Panc1 (cell line): ENCODE data around the gene B3GALT2. TPM values are rescaled to one million over a fixed set of nuclear protein-coding genes. Genes with fewer than 3 reads are reported as not detected.

ENCODE experiments used
- ATAC-seq: fragments of 200-7000 bp; cut with Tn5 transposase; 2 replicates; pipeline ENCODE4 v1.9.1; 2020; ENCODE audit warnings: mild to moderate bottlenecking, moderate library complexity
- BruUV-seq: library from RNA; stranded (reverse); fragments of 400-500 nt; replicated peaks from 2 replicates; lab custom pipeline; 2021; lab: Mats Ljungman, UMichigan
- CTCF ChIA-PET: fragments of 300-600 bp; sonication (Branson Sonifier 250); formaldehyde crosslinking; loops from one replicate; lab custom pipeline; 2022; ENCODE audit warnings: antibody characterized with exemption; lab: Charles Lee
- POLR2A ChIA-PET: fragments of 300-600 bp; sonication (Branson Sonifier 250); formaldehyde crosslinking; loops from one replicate; lab custom pipeline; 2022; ENCODE audit warnings: antibody characterized with exemption; lab: Charles Lee
- DNase-seq: peaks from one replicate; pipeline ENCODE4 v3.0.0-alpha.2; 2010; ENCODE audit warnings: low read depth, low spot score
- H3K27ac ChIP-seq: 2 replicates; pipeline ENCODE4 v1.5.1; 2011; ENCODE audit warnings: mild to moderate bottlenecking, low read length, inconsistent platforms
- H3K27me3 ChIP-seq: fragments of 200-500 bp; sonication (Bioruptor generic); 2 replicates; pipeline ENCODE4 v1.6.0; 2014; ENCODE audit warnings: low read length, inconsistent platforms; ENCODE audit not compliant: control insufficient read depth, insufficient read depth
- H3K36me3 ChIP-seq: fragments of 200-500 bp; sonication (Bioruptor generic); 2 replicates; pipeline ENCODE4 v1.5.1; 2014; ENCODE audit warnings: inconsistent platforms, mild to moderate bottlenecking, low read length, moderate library complexity; ENCODE audit not compliant: control insufficient read depth, insufficient read depth
- H3K4me1 ChIP-seq: 2 replicates; pipeline ENCODE4 v1.5.1; 2011; ENCODE audit warnings: inconsistent platforms, mild to moderate bottlenecking, low read length, moderate library complexity; ENCODE audit not compliant: control insufficient read depth, insufficient read depth
- H3K4me3 ChIP-seq, 2 experiments: 2 replicates each; pipeline ENCODE4 v1.5.1; 2011 to 2012; ENCODE audit warnings: low read depth in 2 of 2, low read length in 2 of 2, mild to moderate bottlenecking in 2 of 2, inconsistent platforms in 1 of 2, moderate library complexity in 1 of 2
- H3K9me3 ChIP-seq: fragments of 200-500 bp; sonication (Bioruptor generic); 2 replicates; pipeline ENCODE4 v1.5.1; 2014; ENCODE audit warnings: low read depth, mild to moderate bottlenecking, inconsistent platforms, low read length, moderate library complexity; ENCODE audit not compliant: control insufficient read depth, insufficient read depth
- CTCF ChIP-seq: fragments of 450-650 bp; IDR thresholded peaks from 2 replicates; pipeline ENCODE4 v1.5.1; 2017; ENCODE audit warnings: mild to moderate bottlenecking
- POLR2AphosphoS5 ChIP-seq: IDR thresholded peaks from 2 replicates; pipeline ENCODE4 v1.6.1; 2012; ENCODE audit warnings: mild to moderate bottlenecking, low read depth, low read length, moderate library complexity
- REST ChIP-seq, 2 experiments: IDR thresholded peaks; 2 replicates each; pipeline ENCODE4 v1.6.1; 2011 to 2012; ENCODE audit warnings: low read depth in 2 of 2, control low read depth in 1 of 2, low read length in 1 of 2, mild to moderate bottlenecking in 1 of 2, moderate library complexity in 1 of 2; ENCODE audit not compliant: insufficient read depth in 1 of 2
- SIN3A ChIP-seq: IDR thresholded peaks from 2 replicates; pipeline ENCODE4 v1.6.1; 2012; ENCODE audit warnings: low read depth, mild to moderate bottlenecking, low read length, moderate library complexity, borderline replicate concordance; ENCODE audit not compliant: insufficient read depth
- TCF7L2 ChIP-seq: IDR thresholded peaks from 2 replicates; pipeline ENCODE4 v1.6.1; 2011; ENCODE audit warnings: mild to moderate bottlenecking, low read depth, low read length, inconsistent platforms
- in situ Hi-C: cut with HindIII; loops from 2 replicates; pipeline ENCODE4 v1.10.0; 2016; ENCODE audit warnings: low sequenced_read_pairs, low pct_unique_long_range_greater_than_20kb
- intact Hi-C: fragments of 100-400 bp; cut with micrococcal nuclease; formaldehyde crosslinking; loops from one replicate; pipeline ENCODE4 v1.10.0; 2022; ENCODE audit not compliant: unreplicated experiment
- total RNA-seq: library from RNA; stranded (reverse); gene quantifications from one replicate; pipeline ENCODE4 v1.2.1, GENCODE V29; 2021; ENCODE audit not compliant: unreplicated experiment

Gene B3GALT2
- total RNA-seq, 1 experiment from 2014 or later: 0.08 TPM

GRCh38 chr1:193187114-193187513, 701 bp upstream of the B3GALT2 start:
- peaks cover 20% of the 10 kb centered on the region for H3K4me1 ChIP-seq
- TF ChIP-seq POLR2AphosphoS5: no peak
- no peak for TF ChIP-seq CTCF
- TF ChIP-seq REST (IDR thresholded peaks at IDR 0.05; ENCODE audit: insufficient read depth in 1 of 2, low read depth in 2 of 2, low read length in 1 of 2): no peak
- TF ChIP-seq TCF7L2: no peak
- TF ChIP-seq SIN3A: no peak
- H3K36me3 ChIP-seq: no peaks in the 10 kb centered on the region; the same call in 1 of the 2 replicates
- ATAC-seq: no peak
- H3K4me3 ChIP-seq: no peak overlapping the region
- CTCF ChIA-PET: no interaction called here
- no peaks in the 10 kb centered on the region for H3K9me3 ChIP-seq
- POLR2A ChIA-PET: no interaction called here
- H3K27ac ChIP-seq: no peak overlapping the region
- no peak for DNase-seq
- BruUV-seq: no TSS peak
- intact Hi-C loops: no loop called here
- H3K27me3 ChIP-seq: no peaks in the 10 kb centered on the region
- in situ Hi-C loops: no loop called here

GRCh38 chr1:193185211-193185610, 1.2 kb downstream of the B3GALT2 start:
- intact Hi-C loops: no loop called here
- BruUV-seq: no TSS peak
- ChIA-PET POLR2A (interaction anchor here (0.6 kb wide), 2 partner anchors 79 to 323 kb away, joined by 3 to 4 read pairs; no protein-coding TSS in a partner anchor), CTCF (no interaction called here)
- DNase-seq (no peak), ATAC-seq (no peak)
- Histone ChIP-seq H3K9me3 (no peaks in the 10 kb centered on the region), H3K36me3 (no peaks in the 10 kb centered on the region; the same call in 1 of the 2 replicates), H3K4me1 (peaks cover 20% of the 10 kb centered on the region), H3K27ac (no peak overlapping the region; the same call in 1 of the 2 replicates), H3K4me3 (no peak overlapping the region; a peak in 1 of 4 replicates), H3K27me3 (no peaks in the 10 kb centered on the region)
- in situ Hi-C loops: no loop called here
- TF ChIP-seq TCF7L2: no peak
- TF ChIP-seq POLR2AphosphoS5: no peak
- TF ChIP-seq CTCF: no peak
- TF ChIP-seq SIN3A: no peak
- TF ChIP-seq REST (IDR thresholded peaks at IDR 0.05; ENCODE audit: insufficient read depth in 1 of 2, low read depth in 2 of 2, low read length in 1 of 2): no peak
